Activated effector memory CD4-positive, alpha-beta T cell treated with Interleukin-2 at 50 U/mL for 16 hours (primary cell): ENCODE data around the gene RFXAP.
"Not testable (repeated sequence)": the region's sequence is repeated elsewhere in the genome, so short reads cannot be mapped to it uniquely, and the experiment has no call there.

Experiments used
- DNase-seq: peaks from one replicate; pipeline ENCODE4 v3.0.0-alpha.2; 2020

Gene RFXAP

GRCh38 chr13:36818804-36819738 is at the start of gene RFXAP:
TSS of gene RFXAP (plus strand) at chr13:36819222. CDS start at chr13:36819358, 136 bp downstream.
- DNase-seq = peak; percentile 86

- no peak for DNase-seq
These were observed 49.5 kb upstream of the RFXAP start for GRCh38 chr13:36769545-36769944.

- no peak for DNase-seq
These were observed 48.3 kb upstream of the RFXAP start for GRCh38 chr13:36770741-36771140.

- DNase-seq = no peak
These were observed 46.2 kb upstream of the RFXAP start for GRCh38 chr13:36772853-36773252.

- no peak for DNase-seq
These were observed 44.1 kb upstream of the RFXAP start for GRCh38 chr13:36774931-36775330.

- DNase-seq = no peak
These were observed 42.8 kb upstream of the RFXAP start for GRCh38 chr13:36776175-36776574.

GRCh38 chr13:36778083-36778671 is 40.8 kb upstream of the RFXAP start:
- no peak for DNase-seq

- DNase-seq = no peak
These were observed 35.1 kb upstream of the RFXAP start for GRCh38 chr13:36783890-36784289.

- DNase-seq = not testable (repeated sequence)
These were observed 32.8 kb upstream of the RFXAP start for GRCh38 chr13:36786175-36786574.

- DNase-seq = no peak
These were observed 31.8 kb upstream of the RFXAP start for GRCh38 chr13:36787181-36787580.

GRCh38 chr13:36788276-36788675 is 30.7 kb upstream of the RFXAP start:
- no peak for DNase-seq

- DNase-seq = no peak
These were observed 30.0 kb upstream of the RFXAP start for GRCh38 chr13:36789061-36789460.

GRCh38 chr13:36789730-36790129 is 29.3 kb upstream of the RFXAP start:
- DNase-seq = no peak

- no peak for DNase-seq
These were observed 24.3 kb upstream of the RFXAP start for GRCh38 chr13:36794706-36795105.

- no peak for DNase-seq
These were observed 23.6 kb upstream of the RFXAP start for GRCh38 chr13:36795463-36795862.

GRCh38 chr13:36796052-36796451 is 23.0 kb upstream of the RFXAP start:
- DNase-seq = no peak

GRCh38 chr13:36801035-36801434 is 18.0 kb upstream of the RFXAP start:
- no peak for DNase-seq

- no peak for DNase-seq
These were observed 14.4 kb upstream of the RFXAP start for GRCh38 chr13:36804588-36804987.

GRCh38 chr13:36806102-36806501 is 12.9 kb upstream of the RFXAP start:
- DNase-seq = no peak

GRCh38 chr13:36807616-36808015 is 11.4 kb upstream of the RFXAP start:
- DNase-seq = no peak

- no peak for DNase-seq
These were observed 5.8 kb upstream of the RFXAP start for GRCh38 chr13:36813225-36813624.

GRCh38 chr13:36814465-36814864 is 4.6 kb upstream of the RFXAP start:
- DNase-seq = no peak

- no peak for DNase-seq
These were observed 4.0 kb upstream of the RFXAP start for GRCh38 chr13:36815062-36815461.
